Measurements from ENCODE around the gene TOE1.

DNA sequence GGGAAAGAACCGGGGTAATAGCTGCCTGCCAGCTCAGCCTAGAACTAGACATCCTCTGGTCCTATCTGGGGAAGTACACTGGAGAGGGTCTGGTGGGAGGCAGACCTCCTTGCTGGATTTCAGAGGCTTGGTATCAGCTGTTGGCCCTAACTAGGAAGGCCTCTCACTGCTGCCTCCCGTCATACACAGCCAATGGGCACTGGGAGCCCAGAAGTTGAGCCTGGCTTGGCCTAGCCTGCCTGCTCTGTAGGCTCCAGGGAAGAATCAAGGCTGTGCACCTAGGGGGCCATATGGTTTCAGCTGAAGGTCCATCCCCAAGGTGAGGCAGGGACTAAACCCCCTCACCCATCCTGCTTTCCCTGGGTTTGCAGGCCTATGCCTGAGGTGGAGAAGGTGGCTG, 4.5 kb downstream of the TOE1 start:
- no peak for TF ChIP-seq EZH2 (IDR thresholded peaks at IDR 0.05; ENCODE audit: low read length, missing control alignments)
- TF ChIP-seq, protein P1, sequence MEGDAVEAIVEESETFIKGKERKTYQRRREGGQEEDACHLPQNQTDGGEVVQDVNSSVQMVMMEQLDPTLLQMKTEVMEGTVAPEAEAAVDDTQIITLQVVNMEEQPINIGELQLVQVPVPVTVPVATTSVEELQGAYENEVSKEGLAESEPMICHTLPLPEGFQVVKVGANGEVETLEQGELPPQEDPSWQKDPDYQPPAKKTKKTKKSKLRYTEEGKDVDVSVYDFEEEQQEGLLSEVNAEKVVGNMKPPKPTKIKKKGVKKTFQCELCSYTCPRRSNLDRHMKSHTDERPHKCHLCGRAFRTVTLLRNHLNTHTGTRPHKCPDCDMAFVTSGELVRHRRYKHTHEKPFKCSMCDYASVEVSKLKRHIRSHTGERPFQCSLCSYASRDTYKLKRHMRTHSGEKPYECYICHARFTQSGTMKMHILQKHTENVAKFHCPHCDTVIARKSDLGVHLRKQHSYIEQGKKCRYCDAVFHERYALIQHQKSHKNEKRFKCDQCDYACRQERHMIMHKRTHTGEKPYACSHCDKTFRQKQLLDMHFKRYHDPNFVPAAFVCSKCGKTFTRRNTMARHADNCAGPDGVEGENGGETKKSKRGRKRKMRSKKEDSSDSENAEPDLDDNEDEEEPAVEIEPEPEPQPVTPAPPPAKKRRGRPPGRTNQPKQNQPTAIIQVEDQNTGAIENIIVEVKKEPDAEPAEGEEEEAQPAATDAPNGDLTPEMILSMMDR (conservative IDR thresholded peaks at IDR 0.05 in 1 of 2, IDR thresholded peaks at IDR 0.05 in 1 of 2; ENCODE audit: low read depth in 1 of 2, low read length in 2 of 2): no peak
